Mesenchymal stem cell (in vitro differentiated cells and primary cell): ENCODE results near the gene MIB2.
"Not testable (repeated sequence)": the region's sequence is repeated elsewhere in the genome, so short reads cannot be mapped to it uniquely, and the experiment has no call there.

Experiments used
- DNase-seq: peaks from one replicate; pipeline ENCODE4 v3.0.0-alpha.2; 2013
- H2AFZ ChIP-seq: one replicate; pipeline ENCODE4 v1.6.1; 2013; ENCODE audit warnings: low read depth, mild to moderate bottlenecking, control low read depth, inconsistent platforms, low read length, moderate library complexity
- H2AK5ac ChIP-seq: 2 replicates; pipeline ENCODE4 v1.6.1; 2013; ENCODE audit warnings: low read length, moderate library complexity, mild to moderate bottlenecking, inconsistent platforms; ENCODE audit not compliant: severe bottlenecking
- H2BK120ac ChIP-seq: one replicate; pipeline ENCODE4 v1.6.1; 2013; ENCODE audit warnings: low read depth, mild to moderate bottlenecking, inconsistent platforms, low read length, moderate library complexity
- H2BK12ac ChIP-seq, 2 experiments: one replicate each; pipeline ENCODE4 v1.6.1; 2013; ENCODE audit warnings: inconsistent platforms in 2 of 2, low read length in 2 of 2, mild to moderate bottlenecking in 2 of 2, moderate library complexity in 2 of 2, control low read depth in 1 of 2
- H2BK15ac ChIP-seq: one replicate; pipeline ENCODE4 v1.6.1; 2013; ENCODE audit warnings: mild to moderate bottlenecking, low read depth, inconsistent platforms; ENCODE audit not compliant: poor library complexity, severe bottlenecking
- H2BK5ac ChIP-seq: 2 replicates; pipeline ENCODE4 v1.6.1; 2013; ENCODE audit warnings: low read depth, mild to moderate bottlenecking, low read length, control low read depth, inconsistent platforms; ENCODE audit not compliant: poor library complexity, severe bottlenecking
- H3K14ac ChIP-seq, 2 experiments: one replicate each; pipeline ENCODE4 v1.6.1; 2013; ENCODE audit warnings: inconsistent platforms in 2 of 2, low read length in 2 of 2, control low read depth in 1 of 2, mild to moderate bottlenecking in 1 of 2, moderate library complexity in 1 of 2
- H3K18ac ChIP-seq, 2 experiments: one replicate each; pipeline ENCODE4 v1.6.1; 2013; ENCODE audit warnings: inconsistent platforms in 2 of 2, low read length in 2 of 2, control low read depth in 1 of 2, low read depth in 1 of 2, mild to moderate bottlenecking in 1 of 2
- H3K23ac ChIP-seq, 2 experiments: one replicate each; pipeline ENCODE4 v1.6.1; 2013; ENCODE audit warnings: inconsistent platforms in 2 of 2, low read length in 2 of 2, mild to moderate bottlenecking in 2 of 2, moderate library complexity in 2 of 2, control low read depth in 1 of 2
- H3K27ac ChIP-seq: 2 replicates; pipeline ENCODE4 v1.5.1; 2013; ENCODE audit warnings: mild to moderate bottlenecking, moderate library complexity, low read length, control low read depth, inconsistent platforms; ENCODE audit not compliant: poor library complexity, severe bottlenecking
- H3K27me3 ChIP-seq, 2 experiments: 2 replicates each; pipeline versions ENCODE4 v1.6.1 to v1.7.0; 2013; ENCODE audit warnings: low read length in 2 of 2, mild to moderate bottlenecking in 2 of 2, moderate library complexity in 2 of 2, control low read depth in 1 of 2, inconsistent platforms in 1 of 2; ENCODE audit not compliant: control insufficient read depth in 1 of 2, insufficient read depth in 1 of 2
- H3K36me3 ChIP-seq, 2 experiments: 2 replicates each; pipeline versions ENCODE4 v1.6.1 to v1.7.0; 2013; ENCODE audit warnings: low read length in 2 of 2, control low read depth in 1 of 2, inconsistent platforms in 1 of 2, low read depth in 1 of 2, mild to moderate bottlenecking in 1 of 2; ENCODE audit not compliant: insufficient read depth in 2 of 2, control insufficient read depth in 1 of 2
- H3K4ac ChIP-seq, 2 experiments: one replicate each; pipeline ENCODE4 v1.6.1; 2013; ENCODE audit warnings: inconsistent platforms in 2 of 2, low read length in 2 of 2, mild to moderate bottlenecking in 2 of 2, moderate library complexity in 2 of 2, control low read depth in 1 of 2, low read depth in 1 of 2
- H3K4me1 ChIP-seq: 2 replicates; pipeline ENCODE4 v1.6.1; 2013; ENCODE audit warnings: low read depth, low read length, control low read depth; ENCODE audit not compliant: control insufficient read depth, insufficient read depth
- H3K4me2 ChIP-seq: 2 replicates; pipeline ENCODE4 v1.6.1; 2013; ENCODE audit warnings: low read length, mild to moderate bottlenecking, inconsistent platforms; ENCODE audit not compliant: poor library complexity, severe bottlenecking
- H3K4me3 ChIP-seq, 2 experiments: 2 replicates each; pipeline versions ENCODE4 v1.5.1 to v1.7.0; 2013; ENCODE audit warnings: low read length in 2 of 2, mild to moderate bottlenecking in 2 of 2, control low read depth in 1 of 2, low read depth in 1 of 2; ENCODE audit not compliant: insufficient read depth in 1 of 2
- H3K79me1 ChIP-seq: replicated peaks from 2 replicates; pipeline ENCODE4 v1.6.1; 2013; ENCODE audit warnings: mild to moderate bottlenecking, control low read depth, low read length, inconsistent platforms; ENCODE audit not compliant: poor library complexity, severe bottlenecking
- H3K9ac ChIP-seq: 2 replicates; pipeline ENCODE4 v1.7.0; 2013; ENCODE audit warnings: mild to moderate bottlenecking, low read length, moderate library complexity
- H3K9me3 ChIP-seq: 2 replicates; pipeline ENCODE4 v1.7.0; 2013; ENCODE audit warnings: mild to moderate bottlenecking, low read length; ENCODE audit not compliant: control insufficient read depth
- H4K8ac ChIP-seq: one replicate; pipeline ENCODE4 v1.6.1; 2013; ENCODE audit warnings: inconsistent platforms, mild to moderate bottlenecking, low read length, moderate library complexity
- H4K91ac ChIP-seq: one replicate; pipeline ENCODE4 v1.6.1; 2013; ENCODE audit warnings: mild to moderate bottlenecking, low read length, inconsistent platforms
- whole genome bisulfite sequencing: methylation state at CpG from one replicate; pipeline ENCODE4 v1.1.7; 2013; ENCODE audit warnings: mixed read lengths; 5-methylcytosine and 5-hydroxymethylcytosine counted together

The MIB2 gene

GRCh38 chr1:1636621-1637478 lies 21.6 kb downstream of the MIB2 start:
- not testable (repeated sequence) for H3K4me2 ChIP-seq, H2AFZ ChIP-seq, DNase-seq, H3K9me3 ChIP-seq, H3K27ac ChIP-seq, H3K79me1 ChIP-seq, H2AK5ac ChIP-seq, H2BK120ac ChIP-seq, H3K4me1 ChIP-seq, H3K4ac ChIP-seq, H4K8ac ChIP-seq, H3K18ac ChIP-seq, H3K14ac ChIP-seq, H3K4me3 ChIP-seq, H2BK12ac ChIP-seq, H3K9ac ChIP-seq, H2BK15ac ChIP-seq, H4K91ac ChIP-seq, H2BK5ac ChIP-seq, H3K23ac ChIP-seq, H3K27me3 ChIP-seq
- peaks cover 11 to 27% of the 10 kb centered on the region in 2 experiments for H3K36me3 ChIP-seq
- WGBS = 97% methylated on average over 37 of the region's 37 CpGs

- not testable (repeated sequence) for H4K8ac ChIP-seq, H2BK15ac ChIP-seq, H4K91ac ChIP-seq, H3K4me2 ChIP-seq, H3K4me1 ChIP-seq, H3K27ac ChIP-seq, H2BK5ac ChIP-seq, H3K14ac ChIP-seq, H2BK12ac ChIP-seq, H3K27me3 ChIP-seq, DNase-seq, H2AFZ ChIP-seq, H3K23ac ChIP-seq, H3K4me3 ChIP-seq, H2BK120ac ChIP-seq, H3K9ac ChIP-seq, H3K9me3 ChIP-seq, H3K18ac ChIP-seq, H2AK5ac ChIP-seq, H3K4ac ChIP-seq, H3K79me1 ChIP-seq
- peaks cover 11 to 27% of the 10 kb centered on the region in 2 experiments for H3K36me3 ChIP-seq
- 96% methylated on average over 8 of the region's 14 CpGs for WGBS
Observed at GRCh38 chr1:1637479-1637875, 22.2 kb downstream of the MIB2 start.

GRCh38 chr1:1638528-1638927 lies 23.2 kb downstream of the MIB2 start:
- H2BK120ac ChIP-seq, H3K9ac ChIP-seq, H3K4me1 ChIP-seq, H4K91ac ChIP-seq, H2BK12ac ChIP-seq, H3K79me1 ChIP-seq, H3K27ac ChIP-seq, H2BK15ac ChIP-seq, H3K4me3 ChIP-seq, H4K8ac ChIP-seq, H3K4ac ChIP-seq, H3K27me3 ChIP-seq, H3K23ac ChIP-seq, H3K4me2 ChIP-seq, H2BK5ac ChIP-seq, H3K9me3 ChIP-seq, H3K18ac ChIP-seq, DNase-seq, H2AFZ ChIP-seq, H3K14ac ChIP-seq, H2AK5ac ChIP-seq: not testable (repeated sequence)
- H3K36me3 ChIP-seq = peaks cover 11 to 27% of the 10 kb centered on the region in 2 experiments
- 100% methylated on average over 2 of the region's 13 CpGs for WGBS

- H3K27me3 ChIP-seq, H3K4me3 ChIP-seq, H3K4ac ChIP-seq, H4K8ac ChIP-seq, H3K14ac ChIP-seq, H3K4me2 ChIP-seq, H3K79me1 ChIP-seq, H2BK120ac ChIP-seq, H2BK12ac ChIP-seq, H2AK5ac ChIP-seq, H4K91ac ChIP-seq, H3K27ac ChIP-seq, H3K9me3 ChIP-seq, H3K18ac ChIP-seq, H3K9ac ChIP-seq, H3K4me1 ChIP-seq, H2BK5ac ChIP-seq, H3K23ac ChIP-seq, H2BK15ac ChIP-seq, H2AFZ ChIP-seq, DNase-seq: not testable (repeated sequence)
- peaks cover 11 to 27% of the 10 kb centered on the region in 2 experiments for H3K36me3 ChIP-seq
- WGBS = 98% methylated on average over 11 of the region's 16 CpGs
Observed at GRCh38 chr1:1639368-1639767, 24.1 kb downstream of the MIB2 start.
